A673 (cell line): ENCODE results near the gene MTX3. TPM values are rescaled to one million over a fixed set of nuclear protein-coding genes. Genes with fewer than 3 reads are reported as not detected.

Experiments
- BruUV-seq: library from RNA; stranded (reverse); fragments of 400-500 nt; replicated peaks from 2 replicates; lab custom pipeline; 2021; lab: Mats Ljungman, UMichigan
- CTCF ChIA-PET: fragments of 300-600 bp; sonication (Branson Sonifier 250); formaldehyde crosslinking; loops from one replicate; lab custom pipeline; 2022; ENCODE audit warnings: antibody characterized with exemption; lab: Charles Lee
- POLR2A ChIA-PET: fragments of 300-600 bp; sonication (Branson Sonifier 250); formaldehyde crosslinking; loops from one replicate; lab custom pipeline; 2022; ENCODE audit warnings: antibody characterized with exemption; ENCODE audit not compliant: low non-redundant PET; lab: Charles Lee
- DNase-seq: peaks from one replicate; pipeline ENCODE4 v3.0.0-alpha.2; 2015; ENCODE audit warnings: low spot score
- H3K27ac ChIP-seq: fragments of 200-600 bp; sonication (generic); 2 replicates; pipeline ENCODE4 v1.5.1; 2016; ENCODE audit warnings: mixed run types, low read depth, mild to moderate bottlenecking, mixed read lengths, antibody characterized with exemption, low read length; ENCODE audit not compliant: poor library complexity, severe bottlenecking
- H3K27me3 ChIP-seq: fragments of 200-600 bp; sonication (generic); replicated peaks from 2 replicates; pipeline ENCODE4 v1.6.1; 2017; ENCODE audit warnings: mixed run types, low read depth, mild to moderate bottlenecking, mixed read lengths, antibody characterized with exemption, low read length; ENCODE audit not compliant: insufficient read depth, poor library complexity
- H3K36me3 ChIP-seq: fragments of 200-600 bp; sonication (generic); 2 replicates; pipeline ENCODE4 v1.6.1; 2016; ENCODE audit warnings: mixed run types, mild to moderate bottlenecking, mixed read lengths, antibody characterized with exemption, low read length; ENCODE audit not compliant: insufficient read depth, poor library complexity, severe bottlenecking
- H3K4me1 ChIP-seq: fragments of 200-600 bp; sonication (generic); 2 replicates; pipeline ENCODE4 v1.6.1; 2017; ENCODE audit warnings: mixed run types, mild to moderate bottlenecking, mixed read lengths, antibody characterized with exemption, low read length; ENCODE audit not compliant: insufficient read depth, poor library complexity, severe bottlenecking
- H3K4me3 ChIP-seq: fragments of 200-600 bp; sonication (generic); 2 replicates; pipeline ENCODE4 v1.5.1; 2016; ENCODE audit warnings: low read depth, mixed run types, mild to moderate bottlenecking, mixed read lengths, low read length; ENCODE audit not compliant: poor library complexity, severe bottlenecking
- H3K9me3 ChIP-seq: fragments of 200-600 bp; sonication (generic); 2 replicates; pipeline ENCODE4 v1.6.1; 2016; ENCODE audit warnings: mixed run types, low read depth, mild to moderate bottlenecking, mixed read lengths, antibody characterized with exemption, low read length; ENCODE audit not compliant: poor library complexity, severe bottlenecking
- EZH2 ChIP-seq: fragments of 200-600 bp; sonication (generic); IDR thresholded peaks from 2 replicates; pipeline ENCODE4 v1.6.1; 2017; ENCODE audit warnings: borderline replicate concordance, low read depth, mild to moderate bottlenecking, mixed read lengths, antibody characterized with exemption, low read length; ENCODE audit not compliant: poor library complexity, severe bottlenecking
- intact Hi-C: fragments of 100-400 bp; cut with micrococcal nuclease; formaldehyde crosslinking; loops from one replicate; pipeline ENCODE4 v1.10.0; 2022; ENCODE audit not compliant: unreplicated experiment
- total RNA-seq: library from RNA; stranded (reverse); gene quantifications from 2 replicates; pipeline ENCODE4 v1.2.3, GENCODE V29; 2021
- TF ChIP-seq, protein P1 (sequence below): fragments of 300-800, 200-600 bp; sonication (generic); conservative IDR thresholded peaks from 2 replicates; pipeline ENCODE4 v1.5.1; 2017; ENCODE audit warnings: low read depth, mild to moderate bottlenecking, antibody characterized with exemption, low read length, moderate library complexity, mixed read lengths

MTX3 gene
- total RNA-seq, 1 experiment from 2014 or later: 28.1 TPM

DNA sequence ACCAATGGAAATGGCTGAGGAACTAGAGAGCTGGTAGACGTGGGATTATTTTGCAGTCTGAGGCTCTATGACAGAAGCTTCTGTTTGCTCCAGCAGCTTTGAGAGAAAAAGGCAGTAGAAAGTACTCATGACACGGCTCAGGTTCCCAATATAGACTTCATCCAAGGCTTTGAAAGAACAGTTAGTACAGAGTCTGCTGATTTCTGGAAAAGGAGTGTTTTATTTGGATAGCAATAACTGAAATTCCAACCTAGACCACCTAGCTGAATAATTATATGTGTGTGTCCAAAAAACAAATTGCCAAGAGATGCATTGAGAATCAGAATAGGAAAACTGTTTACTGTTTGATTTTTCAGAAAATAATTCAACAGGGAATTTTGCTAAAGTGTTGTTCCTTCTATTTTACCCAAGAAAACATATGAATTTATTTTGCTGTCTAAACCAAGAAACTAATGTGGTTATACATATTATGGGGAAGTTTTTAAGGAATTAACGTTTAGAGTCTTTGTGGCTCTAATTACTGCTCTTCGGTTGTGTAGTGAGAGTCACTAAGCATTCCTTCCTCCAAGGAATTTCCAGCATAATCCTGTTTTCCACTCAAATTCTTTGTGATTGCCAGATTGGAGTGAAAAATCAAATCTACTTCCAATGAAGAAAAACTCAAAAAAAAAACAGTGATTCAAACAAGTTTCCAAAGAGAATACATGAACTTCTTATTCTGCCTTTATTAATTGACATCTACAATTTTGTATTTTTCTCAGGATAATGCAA lies 18.1 kb upstream of the MTX3 start:
- H3K4me3 ChIP-seq: no peak overlapping the region
- TF ChIP-seq, protein P1, sequence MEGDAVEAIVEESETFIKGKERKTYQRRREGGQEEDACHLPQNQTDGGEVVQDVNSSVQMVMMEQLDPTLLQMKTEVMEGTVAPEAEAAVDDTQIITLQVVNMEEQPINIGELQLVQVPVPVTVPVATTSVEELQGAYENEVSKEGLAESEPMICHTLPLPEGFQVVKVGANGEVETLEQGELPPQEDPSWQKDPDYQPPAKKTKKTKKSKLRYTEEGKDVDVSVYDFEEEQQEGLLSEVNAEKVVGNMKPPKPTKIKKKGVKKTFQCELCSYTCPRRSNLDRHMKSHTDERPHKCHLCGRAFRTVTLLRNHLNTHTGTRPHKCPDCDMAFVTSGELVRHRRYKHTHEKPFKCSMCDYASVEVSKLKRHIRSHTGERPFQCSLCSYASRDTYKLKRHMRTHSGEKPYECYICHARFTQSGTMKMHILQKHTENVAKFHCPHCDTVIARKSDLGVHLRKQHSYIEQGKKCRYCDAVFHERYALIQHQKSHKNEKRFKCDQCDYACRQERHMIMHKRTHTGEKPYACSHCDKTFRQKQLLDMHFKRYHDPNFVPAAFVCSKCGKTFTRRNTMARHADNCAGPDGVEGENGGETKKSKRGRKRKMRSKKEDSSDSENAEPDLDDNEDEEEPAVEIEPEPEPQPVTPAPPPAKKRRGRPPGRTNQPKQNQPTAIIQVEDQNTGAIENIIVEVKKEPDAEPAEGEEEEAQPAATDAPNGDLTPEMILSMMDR: no peak
- TF ChIP-seq EZH2: no peak
- peaks cover 3% of the 10 kb centered on the region for H3K4me1 ChIP-seq
- intact Hi-C loops: no loop called here
- no peak overlapping the region for H3K27ac ChIP-seq
- ChIA-PET POLR2A (no interaction called here), CTCF (no interaction called here)
- H3K27me3 ChIP-seq: no peaks in the 10 kb centered on the region
- H3K9me3 ChIP-seq: no peaks in the 10 kb centered on the region
- no TSS peak for BruUV-seq
- DNase-seq: no peak
- no peaks in the 10 kb centered on the region for H3K36me3 ChIP-seq

DNA sequence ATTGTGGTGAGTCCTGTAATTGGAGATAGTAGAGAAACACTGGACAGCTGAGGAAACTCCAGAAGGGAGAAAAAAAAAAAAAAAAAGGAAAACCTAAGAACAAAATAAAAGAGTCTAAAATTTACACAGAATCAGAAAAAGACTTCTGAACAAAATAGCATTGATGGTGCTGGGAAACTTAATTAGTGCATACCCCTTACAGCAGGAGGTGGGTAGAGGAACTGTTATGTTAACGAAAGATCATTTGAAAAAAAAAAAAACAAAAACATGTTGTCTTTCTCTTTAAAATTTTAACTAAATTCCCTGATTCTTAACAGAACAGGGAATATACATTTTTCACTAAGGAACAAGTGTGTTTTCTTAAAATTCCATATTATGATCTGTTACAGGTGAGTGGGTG lies 11.6 kb upstream of the MTX3 start:
- ChIA-PET POLR2A (no interaction called here), CTCF (no interaction called here)
- intact Hi-C loops: no loop called here
- Histone ChIP-seq H3K9me3 (no peaks in the 10 kb centered on the region), H3K27ac (no peak overlapping the region), H3K4me1 (no peaks in the 10 kb centered on the region), H3K36me3 (no peaks in the 10 kb centered on the region), H3K27me3 (no peaks in the 10 kb centered on the region), H3K4me3 (no peak overlapping the region)
- TF ChIP-seq, protein P1: no peak
- no peak for TF ChIP-seq EZH2
- DNase-seq: no peak
- no TSS peak for BruUV-seq

DNA sequence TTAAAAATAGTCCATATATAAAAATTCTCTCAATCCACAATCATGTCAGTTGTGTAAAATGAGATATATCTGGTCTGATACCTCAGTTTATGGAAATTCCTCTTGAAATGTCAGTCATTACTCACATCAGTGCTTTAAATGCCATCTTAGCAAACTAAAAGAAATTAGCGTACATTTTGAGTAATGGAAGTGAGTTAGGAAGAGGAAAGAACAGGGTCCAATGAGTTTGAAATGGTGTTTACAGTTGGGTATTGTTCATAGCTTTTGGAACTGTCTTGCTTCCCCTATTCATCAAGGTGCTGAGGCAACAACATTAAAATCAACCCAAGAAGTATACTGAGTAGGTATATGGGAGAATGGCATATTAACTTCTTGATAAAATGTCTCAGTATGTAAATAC lies 8.7 kb upstream of the MTX3 start:
- intact Hi-C loops: no loop called here
- Histone ChIP-seq H3K4me1 (no peaks in the 10 kb centered on the region), H3K4me3 (no peak overlapping the region), H3K27me3 (no peaks in the 10 kb centered on the region), H3K27ac (no peak overlapping the region), H3K36me3 (no peaks in the 10 kb centered on the region), H3K9me3 (no peaks in the 10 kb centered on the region)
- TF ChIP-seq EZH2: no peak
- TF ChIP-seq, protein P1: no peak
- CTCF ChIA-PET: no interaction called here
- no TSS peak for BruUV-seq
- POLR2A ChIA-PET: interaction anchor here (0.6 kb wide), 1 partner anchor 10 kb away, joined by 4 read pairs; no protein-coding TSS in a partner anchor
- no peak for DNase-seq
